ENCODE data around the gene INTS6L.

- TF ChIP-seq POLR2A (IDR thresholded peaks at IDR 0.05; ENCODE audit: low read length) (no peak), GATA1 (IDR thresholded peaks at IDR 0.05; ENCODE audit: low read depth, low read length) (no peak)
Measured at GRCh38 chrX:135549519-135549918, 29.1 kb downstream of the INTS6L start.
